GM12878 (cell line): Measurements from ENCODE around the gene ZNF678. TPM values are rescaled to one million over a fixed set of nuclear protein-coding genes. Genes with fewer than 3 reads are reported as not detected.

Source experiments
- ATF2 ChIP-seq: IDR thresholded peaks from 2 replicates; pipeline ENCODE4 v1.6.1; 2012; ENCODE audit warnings: low read length, inconsistent platforms
- CBX5 ChIP-seq: sonication (generic); IDR thresholded peaks from 2 replicates; pipeline ENCODE4 v1.6.1; 2016; ENCODE audit warnings: low read depth, moderate library complexity, mild to moderate bottlenecking, inconsistent platforms
- CHD4 ChIP-seq: fragments of 200-600 bp; sonication (generic); IDR thresholded peaks from 2 replicates; pipeline ENCODE4 v1.6.1; 2016; ENCODE audit warnings: mild to moderate bottlenecking
- DPF2 ChIP-seq: fragments of 450-650 bp; IDR thresholded peaks from 2 replicates; pipeline ENCODE4 v1.6.1; 2017; ENCODE audit warnings: mild to moderate bottlenecking
- EGR1 ChIP-seq, 2 experiments: IDR thresholded peaks; 1 replicate in 1 of 2; 2 replicates in 1 of 2; pipeline ENCODE4 v1.6.1; 2011 to 2012; ENCODE audit warnings: low read depth in 2 of 2, low read length in 2 of 2, borderline replicate concordance in 1 of 2, mild to moderate bottlenecking in 1 of 2, moderate library complexity in 1 of 2
- KAT2A ChIP-seq: conservative IDR thresholded peaks from 2 replicates; pipeline ENCODE4 v1.6.1; 2011; ENCODE audit warnings: low read depth, low read length; ENCODE audit not compliant: control insufficient read depth
- MEF2B ChIP-seq: fragments of 450-650 bp; IDR thresholded peaks from 2 replicates; pipeline ENCODE4 v1.6.1; 2018; ENCODE audit warnings: mild to moderate bottlenecking, moderate library complexity; ENCODE audit not compliant: partially characterized antibody, poor library complexity, severe bottlenecking
- NR2C1 ChIP-seq: fragments of 450-650 bp; IDR thresholded peaks from 2 replicates; pipeline ENCODE4 v1.6.1; 2017; ENCODE audit warnings: antibody characterized with exemption, mild to moderate bottlenecking, moderate library complexity
- RB1 ChIP-seq: fragments of 450-650 bp; formaldehyde crosslinking; IDR thresholded peaks from 2 replicates; pipeline ENCODE4 v1.6.1; 2017; ENCODE audit warnings: mild to moderate bottlenecking, borderline replicate concordance
- SMC3 ChIP-seq: IDR thresholded peaks from 2 replicates; pipeline ENCODE4 v1.6.1; 2011; ENCODE audit warnings: low read length, improper control_type of control experiment, borderline replicate concordance
- TCF12 ChIP-seq: IDR thresholded peaks from 2 replicates; pipeline ENCODE4 v1.6.1; 2011; ENCODE audit warnings: low read depth, mild to moderate bottlenecking, low read length
- ZNF217 ChIP-seq: fragments of 450-650 bp; IDR thresholded peaks from 2 replicates; pipeline ENCODE4 v1.6.1; 2017; ENCODE audit warnings: antibody characterized with exemption, mild to moderate bottlenecking
- ZNF274 ChIP-seq: IDR thresholded peaks from one replicate; pipeline ENCODE4 v1.8.0; 2011; ENCODE audit not compliant: insufficient read length, insufficient read depth
- polyA plus RNA-seq, 11 experiments: library from polyadenylated mRNA; depleted of rRNA in 4 of 11; unstranded in 6 of 11; stranded (reverse) in 5 of 11; fragments of >200 nt; fragmentation: Nextera tagmentation in 4 of 11; fragmentation: Illumina TruSeq in 1 of 11; extraction: Ambion mirVana in 4 of 11; extraction: Trizol in 1 of 11; gene quantifications; 1 replicate in 1 of 11; 2 replicates in 10 of 11; pipeline versions ENCODE4 v1.2.1 to v1.2.3, GENCODE V29; 2011 to 2016; ENCODE audit warnings: inconsistent platforms in 2 of 11, missing spikeins in 2 of 11, low read depth in 1 of 11
- total RNA-seq, 4 experiments: library from RNA; depleted of rRNA in 3 of 4; stranded (reverse); fragments of >200 nt in 3 of 4; fragmentation: Illumina TruSeq in 1 of 4; extraction: Trizol in 1 of 4; gene quantifications; 2 replicates each; pipeline versions ENCODE4 v1.2.1 to v1.2.3, GENCODE V29; 2013 to 2021
- TF ChIP-seq, protein P1 (sequence below): fragments of 450-650 bp; IDR thresholded peaks from 2 replicates; pipeline ENCODE4 v1.6.1; 2017; ENCODE audit warnings: antibody characterized with exemption, mild to moderate bottlenecking, moderate library complexity
- TF ChIP-seq, protein P2 (sequence below): fragments of 450-650 bp; IDR thresholded peaks from 2 replicates; pipeline ENCODE4 v1.6.1; 2017; ENCODE audit warnings: mild to moderate bottlenecking, low read depth, inconsistent platforms; ENCODE audit not compliant: poor library complexity, severe bottlenecking
- TF ChIP-seq, protein P3 (sequence below): fragments of 450-650 bp; IDR thresholded peaks from 2 replicates; pipeline ENCODE4 v1.6.1; 2016; ENCODE audit warnings: mild to moderate bottlenecking
- TF ChIP-seq, protein P4 (sequence below): fragments of 450-650 bp; IDR thresholded peaks from 2 replicates; pipeline ENCODE4 v1.6.1; 2017; ENCODE audit warnings: mild to moderate bottlenecking, moderate library complexity

ZNF678 gene
- total and polyA plus RNA-seq, 10 of the 15 experiments (the other 5 are each of a cell fraction or from before 2014, with no cell fraction given): 1.4 to 10.4 (median 3.5) TPM

DNA sequence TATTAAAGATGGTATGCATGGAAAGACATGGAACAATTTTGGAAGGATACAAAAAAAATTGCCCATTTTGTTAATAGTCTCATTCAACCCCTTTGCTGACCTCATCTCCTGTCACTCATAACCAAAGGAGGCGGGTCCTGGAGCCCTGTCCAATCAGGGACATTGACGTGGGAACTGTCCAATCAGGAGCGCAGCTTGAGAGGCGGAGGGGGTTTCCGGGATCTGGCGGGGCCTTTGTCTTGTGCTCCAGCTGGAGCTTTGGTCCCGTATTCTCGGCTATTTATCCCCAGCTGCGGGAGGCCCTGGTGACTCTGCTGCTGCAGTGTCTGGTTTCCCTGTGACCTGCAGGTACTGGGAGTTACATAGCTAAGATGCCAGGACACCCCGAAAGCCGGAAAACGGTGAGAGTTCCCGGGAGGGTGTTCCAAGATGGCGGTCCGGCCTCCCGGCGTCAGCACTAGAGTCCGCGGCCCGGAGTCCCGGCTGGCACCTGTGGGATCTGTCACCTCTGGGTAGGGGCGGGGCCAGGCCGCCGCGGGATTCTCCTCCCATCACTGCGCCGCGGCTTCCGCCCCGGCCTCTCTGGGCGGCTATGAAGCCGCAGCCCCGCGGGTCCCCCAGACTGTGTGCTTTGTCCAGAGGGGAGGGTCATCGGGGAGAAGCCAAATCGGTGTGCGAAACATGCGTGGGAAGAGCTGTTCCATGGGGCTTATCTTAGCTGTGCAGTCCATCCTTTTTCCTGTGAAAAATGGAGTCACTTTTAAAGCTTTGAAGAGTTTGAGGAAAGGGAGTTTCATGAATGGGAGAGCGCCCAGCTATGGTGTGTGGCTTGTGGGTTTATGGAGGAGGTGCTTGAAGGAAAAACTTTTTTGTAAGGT lies at the start of gene ZNF678 (continued):
- TF ChIP-seq, protein P1, sequence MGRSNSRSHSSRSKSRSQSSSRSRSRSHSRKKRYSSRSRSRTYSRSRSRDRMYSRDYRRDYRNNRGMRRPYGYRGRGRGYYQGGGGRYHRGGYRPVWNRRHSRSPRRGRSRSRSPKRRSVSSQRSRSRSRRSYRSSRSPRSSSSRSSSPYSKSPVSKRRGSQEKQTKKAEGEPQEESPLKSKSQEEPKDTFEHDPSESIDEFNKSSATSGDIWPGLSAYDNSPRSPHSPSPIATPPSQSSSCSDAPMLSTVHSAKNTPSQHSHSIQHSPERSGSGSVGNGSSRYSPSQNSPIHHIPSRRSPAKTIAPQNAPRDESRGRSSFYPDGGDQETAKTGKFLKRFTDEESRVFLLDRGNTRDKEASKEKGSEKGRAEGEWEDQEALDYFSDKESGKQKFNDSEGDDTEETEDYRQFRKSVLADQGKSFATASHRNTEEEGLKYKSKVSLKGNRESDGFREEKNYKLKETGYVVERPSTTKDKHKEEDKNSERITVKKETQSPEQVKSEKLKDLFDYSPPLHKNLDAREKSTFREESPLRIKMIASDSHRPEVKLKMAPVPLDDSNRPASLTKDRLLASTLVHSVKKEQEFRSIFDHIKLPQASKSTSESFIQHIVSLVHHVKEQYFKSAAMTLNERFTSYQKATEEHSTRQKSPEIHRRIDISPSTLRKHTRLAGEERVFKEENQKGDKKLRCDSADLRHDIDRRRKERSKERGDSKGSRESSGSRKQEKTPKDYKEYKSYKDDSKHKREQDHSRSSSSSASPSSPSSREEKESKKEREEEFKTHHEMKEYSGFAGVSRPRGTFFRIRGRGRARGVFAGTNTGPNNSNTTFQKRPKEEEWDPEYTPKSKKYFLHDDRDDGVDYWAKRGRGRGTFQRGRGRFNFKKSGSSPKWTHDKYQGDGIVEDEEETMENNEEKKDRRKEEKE: no peak
- TF ChIP-seq CBX5 (no peak), DPF2 (peak; percentile 80), SMC3 (no peak), ZNF217 (no peak), EGR1 (IDR thresholded peaks at IDR 0.05; ENCODE audit: borderline replicate concordance in 1 of 2, low read depth in 2 of 2, low read length in 2 of 2) (no peak), TCF12 (0 out of 2 replicates have a peak, but pooled peaks have one; percentile 45), NR2C1 (0 out of 2 replicates have a peak, but pooled peaks have one; percentile 11), ATF2 (peak; percentile 45; the same call in 1 of the 2 replicates), RB1 (peak; percentile 57; the same call in 1 of the 2 replicates), CHD4 (no peak), ZNF274 (no peak), MEF2B (peak; percentile 14), KAT2A (no peak)
- TF ChIP-seq, protein P2, sequence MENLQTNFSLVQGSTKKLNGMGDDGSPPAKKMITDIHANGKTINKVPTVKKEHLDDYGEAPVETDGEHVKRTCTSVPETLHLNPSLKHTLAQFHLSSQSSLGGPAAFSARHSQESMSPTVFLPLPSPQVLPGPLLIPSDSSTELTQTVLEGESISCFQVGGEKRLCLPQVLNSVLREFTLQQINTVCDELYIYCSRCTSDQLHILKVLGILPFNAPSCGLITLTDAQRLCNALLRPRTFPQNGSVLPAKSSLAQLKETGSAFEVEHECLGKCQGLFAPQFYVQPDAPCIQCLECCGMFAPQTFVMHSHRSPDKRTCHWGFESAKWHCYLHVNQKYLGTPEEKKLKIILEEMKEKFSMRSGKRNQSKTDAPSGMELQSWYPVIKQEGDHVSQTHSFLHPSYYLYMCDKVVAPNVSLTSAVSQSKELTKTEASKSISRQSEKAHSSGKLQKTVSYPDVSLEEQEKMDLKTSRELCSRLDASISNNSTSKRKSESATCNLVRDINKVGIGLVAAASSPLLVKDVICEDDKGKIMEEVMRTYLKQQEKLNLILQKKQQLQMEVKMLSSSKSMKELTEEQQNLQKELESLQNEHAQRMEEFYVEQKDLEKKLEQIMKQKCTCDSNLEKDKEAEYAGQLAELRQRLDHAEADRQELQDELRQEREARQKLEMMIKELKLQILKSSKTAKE: peak; percentile 21
- TF ChIP-seq, protein P3, sequence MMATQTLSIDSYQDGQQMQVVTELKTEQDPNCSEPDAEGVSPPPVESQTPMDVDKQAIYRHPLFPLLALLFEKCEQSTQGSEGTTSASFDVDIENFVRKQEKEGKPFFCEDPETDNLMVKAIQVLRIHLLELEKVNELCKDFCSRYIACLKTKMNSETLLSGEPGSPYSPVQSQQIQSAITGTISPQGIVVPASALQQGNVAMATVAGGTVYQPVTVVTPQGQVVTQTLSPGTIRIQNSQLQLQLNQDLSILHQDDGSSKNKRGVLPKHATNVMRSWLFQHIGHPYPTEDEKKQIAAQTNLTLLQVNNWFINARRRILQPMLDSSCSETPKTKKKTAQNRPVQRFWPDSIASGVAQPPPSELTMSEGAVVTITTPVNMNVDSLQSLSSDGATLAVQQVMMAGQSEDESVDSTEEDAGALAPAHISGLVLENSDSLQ: peak; percentile 98
- TF ChIP-seq, protein P4, sequence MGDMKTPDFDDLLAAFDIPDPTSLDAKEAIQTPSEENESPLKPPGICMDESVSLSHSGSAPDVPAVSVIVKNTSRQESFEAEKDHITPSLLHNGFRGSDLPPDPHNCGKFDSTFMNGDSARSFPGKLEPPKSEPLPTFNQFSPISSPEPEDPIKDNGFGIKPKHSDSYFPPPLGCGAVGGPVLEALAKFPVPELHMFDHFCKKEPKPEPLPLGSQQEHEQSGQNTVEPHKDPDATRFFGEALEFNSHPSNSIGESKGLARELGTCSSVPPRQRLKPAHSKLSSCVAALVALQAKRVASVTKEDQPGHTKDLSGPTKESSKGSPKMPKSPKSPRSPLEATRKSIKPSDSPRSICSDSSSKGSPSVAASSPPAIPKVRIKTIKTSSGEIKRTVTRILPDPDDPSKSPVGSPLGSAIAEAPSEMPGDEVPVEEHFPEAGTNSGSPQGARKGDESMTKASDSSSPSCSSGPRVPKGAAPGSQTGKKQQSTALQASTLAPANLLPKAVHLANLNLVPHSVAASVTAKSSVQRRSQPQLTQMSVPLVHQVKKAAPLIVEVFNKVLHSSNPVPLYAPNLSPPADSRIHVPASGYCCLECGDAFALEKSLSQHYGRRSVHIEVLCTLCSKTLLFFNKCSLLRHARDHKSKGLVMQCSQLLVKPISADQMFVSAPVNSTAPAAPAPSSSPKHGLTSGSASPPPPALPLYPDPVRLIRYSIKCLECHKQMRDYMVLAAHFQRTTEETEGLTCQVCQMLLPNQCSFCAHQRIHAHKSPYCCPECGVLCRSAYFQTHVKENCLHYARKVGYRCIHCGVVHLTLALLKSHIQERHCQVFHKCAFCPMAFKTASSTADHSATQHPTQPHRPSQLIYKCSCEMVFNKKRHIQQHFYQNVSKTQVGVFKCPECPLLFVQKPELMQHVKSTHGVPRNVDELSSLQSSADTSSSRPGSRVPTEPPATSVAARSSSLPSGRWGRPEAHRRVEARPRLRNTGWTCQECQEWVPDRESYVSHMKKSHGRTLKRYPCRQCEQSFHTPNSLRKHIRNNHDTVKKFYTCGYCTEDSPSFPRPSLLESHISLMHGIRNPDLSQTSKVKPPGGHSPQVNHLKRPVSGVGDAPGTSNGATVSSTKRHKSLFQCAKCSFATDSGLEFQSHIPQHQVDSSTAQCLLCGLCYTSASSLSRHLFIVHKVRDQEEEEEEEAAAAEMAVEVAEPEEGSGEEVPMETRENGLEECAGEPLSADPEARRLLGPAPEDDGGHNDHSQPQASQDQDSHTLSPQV: no peak
